Measurements from ENCODE around the gene HSPB2.

HSPB2 gene

GRCh38 chr11:111939836-111940604 is 27.5 kb downstream of the HSPB2 start:
- DNase-seq = no peak

DNA sequence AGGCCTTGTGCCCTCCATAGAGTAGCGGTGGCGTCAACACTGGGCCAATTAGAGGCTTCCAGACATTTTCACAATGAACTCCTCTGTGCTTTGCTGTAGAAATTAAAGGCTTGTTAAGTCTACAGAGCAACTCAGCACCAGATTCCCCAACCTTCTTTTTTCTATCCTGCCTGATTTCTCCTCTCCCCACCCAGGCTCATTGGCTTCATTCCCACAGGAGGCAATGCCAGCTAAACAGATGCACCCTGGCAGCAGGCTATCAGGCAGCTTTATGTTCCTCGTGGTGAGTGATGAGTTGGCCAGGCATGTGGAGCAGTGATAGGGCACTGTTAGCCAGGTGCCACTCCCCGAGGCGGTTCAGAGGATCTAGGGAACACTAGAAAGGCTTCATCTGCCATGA is 29.4 kb downstream of the HSPB2 start:
- DNase-seq = no peak

- no peak for DNase-seq
Observed at GRCh38 chr11:111942829-111943228, 30.3 kb downstream of the HSPB2 start.

GRCh38 chr11:111944139-111944538 is 31.6 kb downstream of the HSPB2 start:
- no peak for DNase-seq

DNA sequence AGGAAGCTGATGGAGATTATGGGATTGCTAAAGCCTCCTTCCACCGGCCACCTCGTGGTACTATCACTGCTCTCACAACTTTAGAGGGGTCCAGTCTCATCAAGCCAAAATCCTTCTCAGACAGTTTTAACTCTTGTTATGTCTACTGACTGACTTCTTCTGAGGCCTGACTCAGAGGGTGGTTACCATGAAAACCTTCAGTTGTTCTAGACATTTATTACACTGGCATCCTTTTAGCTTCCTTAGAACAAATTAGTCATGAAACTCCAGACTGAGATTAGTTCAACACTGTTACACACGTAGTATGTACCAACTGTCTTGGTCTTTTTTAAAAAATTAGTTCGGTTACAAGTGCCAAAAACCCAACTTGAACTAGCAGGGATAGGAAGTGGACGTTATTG is 32.1 kb downstream of the HSPB2 start:
- no peak for DNase-seq

DNA sequence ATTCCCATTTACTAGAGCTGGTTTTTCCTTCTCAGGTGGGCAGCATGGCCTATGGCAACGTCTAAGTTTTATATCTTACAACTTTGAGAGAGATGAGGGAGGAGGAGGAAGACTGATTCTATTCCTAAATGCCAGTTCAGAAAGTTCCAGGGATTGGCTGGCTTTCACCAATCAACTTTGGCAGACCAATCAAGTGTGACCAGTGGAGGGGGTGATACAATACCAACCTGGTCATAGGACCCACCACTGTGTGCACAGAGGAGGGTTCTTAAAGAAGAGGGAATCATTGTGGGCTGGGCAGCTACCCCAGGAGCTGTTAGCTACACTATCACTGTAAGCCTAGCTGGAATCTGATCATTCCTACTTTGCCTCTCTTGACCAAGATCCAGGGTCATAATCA is 32.7 kb downstream of the HSPB2 start:
- no peak for DNase-seq

DNA sequence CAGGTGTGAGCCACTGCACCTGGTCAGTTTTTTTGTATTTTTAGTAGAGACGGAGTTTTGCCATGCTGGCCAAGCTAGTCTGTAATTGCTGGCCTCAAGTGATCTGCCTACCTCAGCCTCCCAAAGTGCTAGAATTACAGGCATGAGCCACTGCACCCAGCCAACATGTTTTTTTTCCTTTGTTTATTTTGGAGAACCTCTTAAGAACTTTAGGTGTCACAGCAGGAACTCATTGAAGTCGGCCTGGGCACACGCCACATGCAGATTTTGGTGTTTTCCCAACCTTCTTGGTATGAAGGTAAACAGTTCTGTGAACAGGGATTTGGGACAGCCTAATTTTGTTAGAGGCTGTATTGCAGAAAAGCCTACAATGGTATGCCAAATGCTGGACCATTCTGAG is 34.0 kb downstream of the HSPB2 start:
- DNase-seq = no peak

- DNase-seq = no peak
Observed at GRCh38 chr11:111947143-111947542, 34.6 kb downstream of the HSPB2 start.

DNA sequence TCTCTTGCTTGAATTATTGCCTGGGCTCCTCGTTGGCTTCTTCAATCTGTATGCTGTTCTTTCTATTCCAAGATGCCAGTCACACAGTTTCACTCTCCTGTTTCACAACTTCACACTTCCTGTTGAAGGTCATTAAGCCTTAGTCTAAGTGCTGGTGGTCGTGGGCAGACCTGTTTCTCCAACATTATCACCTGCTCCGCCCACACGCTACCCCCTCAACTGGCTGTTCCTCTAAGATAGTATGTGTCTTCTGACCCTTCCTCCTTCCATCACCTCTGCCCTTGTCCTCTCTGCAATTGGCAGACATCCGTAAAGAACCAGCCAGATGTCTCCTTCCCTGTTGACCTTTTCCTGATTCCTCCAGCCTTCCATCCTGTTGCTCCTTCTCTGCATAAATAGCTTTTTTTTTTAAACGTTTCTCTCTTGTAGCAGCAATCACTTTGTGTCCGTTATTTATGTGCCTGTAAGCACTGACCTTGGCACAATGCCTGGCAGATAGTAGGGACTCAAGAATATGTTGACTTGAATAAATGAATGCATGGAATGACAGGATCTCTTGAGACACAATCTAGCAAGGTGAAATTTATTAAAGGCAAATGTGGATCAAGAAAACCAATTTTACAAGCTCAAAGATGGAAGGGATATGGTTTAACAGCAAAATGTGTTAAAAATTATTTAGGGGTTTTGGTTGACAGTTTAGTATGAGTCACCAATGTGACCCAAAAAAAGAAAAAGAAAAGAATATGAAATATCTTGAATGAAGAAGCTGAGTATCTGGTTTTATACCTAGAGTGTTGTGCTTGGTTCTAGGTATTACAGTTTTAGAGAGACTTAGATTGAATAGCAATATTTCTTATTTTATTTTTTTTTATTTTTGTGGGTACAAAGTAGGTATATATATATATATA is 37.2 kb downstream of the HSPB2 start:
- no peak for DNase-seq

DNA sequence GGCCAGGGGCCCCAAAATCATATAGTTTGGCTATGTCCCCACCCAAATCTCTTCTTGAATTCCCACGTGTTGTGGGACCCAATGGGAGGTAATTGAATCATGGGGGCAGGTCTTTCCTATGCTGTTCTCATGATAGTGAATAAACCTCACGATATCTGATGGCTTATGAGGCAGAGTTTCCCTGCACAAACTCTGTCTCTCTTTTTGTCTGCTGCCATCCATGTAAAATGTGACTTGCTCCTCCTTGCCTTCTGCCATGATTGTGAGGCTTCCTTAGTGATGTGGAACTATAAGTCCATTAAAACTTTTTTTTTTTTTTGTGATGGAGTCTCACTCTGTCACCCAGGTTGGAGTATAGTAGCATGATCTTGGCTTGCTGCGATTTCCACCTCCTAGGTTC is 39.0 kb downstream of the HSPB2 start:
- DNase-seq = no peak

GRCh38 chr11:111954154-111954553 is 41.6 kb downstream of the HSPB2 start:
- no peak for DNase-seq

DNA sequence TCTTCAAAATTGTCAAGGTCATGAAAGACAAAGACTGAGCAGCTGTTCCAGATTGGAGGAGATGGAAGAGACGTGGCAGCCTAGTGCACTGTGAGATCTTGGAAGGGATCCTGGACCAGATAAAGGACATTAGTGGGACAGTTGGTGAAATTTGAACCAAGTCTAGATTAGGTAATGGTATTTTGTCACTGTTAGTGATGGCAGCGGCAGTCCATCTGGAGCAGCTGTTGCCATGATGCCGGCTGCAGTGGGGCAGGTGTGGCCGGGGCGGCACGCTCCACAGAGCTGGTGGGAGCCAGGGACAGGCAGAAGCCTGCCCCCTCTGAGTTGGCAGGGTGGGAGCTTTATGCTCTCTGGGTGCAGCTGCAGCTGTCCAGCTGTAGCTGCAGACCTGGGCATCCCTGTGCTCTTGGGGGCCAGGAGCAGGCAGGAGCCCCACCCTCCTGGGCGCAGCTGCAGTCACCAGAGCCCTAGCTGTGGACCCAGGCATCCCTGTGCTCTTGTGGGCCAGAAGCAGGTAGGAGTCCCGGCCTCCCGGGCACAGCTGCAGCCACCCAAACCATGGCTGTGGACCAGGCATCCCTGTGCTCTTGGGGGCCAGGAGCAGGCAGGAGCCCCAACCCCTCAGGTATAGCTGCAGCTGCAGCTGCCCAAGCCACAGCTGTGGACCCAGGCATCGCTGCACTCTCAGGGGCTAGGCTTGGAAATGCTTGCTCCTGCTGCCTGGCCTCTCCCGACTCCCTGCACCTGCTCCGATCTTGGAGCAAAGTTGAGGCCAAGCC is 45.3 kb downstream of the HSPB2 start:
- DNase-seq = no peak

DNA sequence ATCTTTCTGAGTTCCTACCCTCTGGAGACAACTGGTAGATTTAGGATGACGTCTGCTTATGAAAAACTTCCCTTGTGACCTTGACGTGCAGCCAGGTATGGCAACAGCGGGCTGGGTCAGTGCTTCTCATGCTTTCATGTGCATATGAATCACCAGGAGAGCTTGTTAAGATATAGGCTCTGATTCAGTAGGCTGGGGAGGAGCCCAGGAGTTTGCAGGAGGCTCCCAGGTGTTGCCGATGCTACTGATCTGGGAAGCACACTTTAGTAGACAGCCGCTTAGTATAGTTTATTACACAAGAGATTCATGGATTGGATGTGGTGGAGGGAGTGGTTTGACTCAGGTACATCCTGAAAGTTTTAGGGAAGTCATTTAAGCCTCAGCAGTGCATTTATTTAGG is 48.4 kb downstream of the HSPB2 start:
- DNase-seq = no peak

- DNase-seq = no peak
Observed at GRCh38 chr11:111961389-111962300, 49.1 kb downstream of the HSPB2 start.
